Measurements from ENCODE around the gene KCTD16.

- TF ChIP-seq POLR2AphosphoS5 (IDR thresholded peaks at IDR 0.05; ENCODE audit: low read depth, low read length) (no peak), CTCF (IDR thresholded peaks at IDR 0.05) (no peak), SIN3A (IDR thresholded peaks at IDR 0.05; ENCODE audit: borderline replicate concordance, insufficient read depth, low read depth, low read length) (no peak)
These were observed 19.6 kb upstream of the KCTD16 start for GRCh38 chr5:144151026-144151425.

All from Panc1 (cell line).